A549 (cell line): Measurements from ENCODE around the gene TSR3. TPM values are rescaled to one million over a fixed set of nuclear protein-coding genes. Genes with fewer than 3 reads are reported as not detected.
A peak's percentile ranks its signal among the peaks of the same experiment; 100 is the strongest.

Experiments
- ATAC-seq, 2 experiments: fragments of 200-7000 bp in 1 of 2; fragments of >200 bp in 1 of 2; cut with Nextera tagmentation in 1 of 2; cut with Tn5 transposase in 1 of 2; 3 replicates each; pipeline versions ENCODE4 v1.8.0 to v1.9.1; 2018 to 2020; ENCODE audit warnings: mild to moderate bottlenecking in 1 of 2, moderate library complexity in 1 of 2
- CTCF ChIA-PET: fragments of 300-600 bp; sonication (Branson Sonifier 250); formaldehyde crosslinking; extraction: SDS; loops from one replicate; lab custom pipeline; 2021; ENCODE audit warnings: antibody characterized with exemption, inconsistent platforms; lab: Yijun Ruan, JAX
- POLR2A ChIA-PET: fragments of 350-600 bp; formaldehyde crosslinking; extraction: SDS; loops from one replicate; lab custom pipeline; 2021; ENCODE audit warnings: antibody characterized with exemption, inconsistent platforms; lab: Yijun Ruan, JAX
- DNase-seq, 2 experiments: peaks; one replicate each; pipeline versions ENCODE4 v3.0.0 to v3.0.0-alpha.2; 2011 to 2016; ENCODE audit warnings: low read depth in 1 of 2, low spot score in 1 of 2
- FAIRE-seq: peaks from 2 replicates; lab custom pipeline; 2011; peaks lifted over from hg19 to GRCh38; lab: Jason Lieb, UNC
- H3K27ac ChIP-seq, 2 experiments: fragments of >200 bp; sonication (Bioruptor Twin); formaldehyde crosslinking; 3 replicates each; pipeline ENCODE4 v1.5.1; 2016 to 2017
- H3K4me1 ChIP-seq: fragments of >200 bp; sonication (Bioruptor Twin); formaldehyde crosslinking; 3 replicates; pipeline ENCODE4 v1.6.1; 2016
- H3K4me2 ChIP-seq: fragments of >200 bp; sonication (Bioruptor Twin); formaldehyde crosslinking; 3 replicates; pipeline ENCODE4 v1.6.1; 2016
- H3K4me3 ChIP-seq: fragments of >200 bp; sonication (Bioruptor Twin); formaldehyde crosslinking; 3 replicates; pipeline ENCODE4 v1.5.1; 2016
- H3K9me3 ChIP-seq: fragments of >200 bp; sonication (Bioruptor Twin); formaldehyde crosslinking; 3 replicates; pipeline ENCODE4 v1.6.1; 2016
- CBX8 ChIP-seq: fragments of 200-600 bp; sonication (generic); IDR thresholded peaks from 2 replicates; pipeline ENCODE4 v1.6.1; 2016
- ESRRA ChIP-seq: fragments of 150-350 bp; IDR thresholded peaks from 2 replicates; pipeline ENCODE4 v1.6.1; 2014; ENCODE audit warnings: mild to moderate bottlenecking, low read length, borderline replicate concordance
- FOSB ChIP-seq: fragments of 250-450 bp; sonication (Bioruptor Pico); IDR thresholded peaks from 2 replicates; pipeline ENCODE4 v1.5.0; 2020; ENCODE audit warnings: mild to moderate bottlenecking, moderate library complexity
- FOSL2 ChIP-seq, 2 experiments: fragments of 450-650 bp in 1 of 2; fragments of >200 bp in 1 of 2; sonication (Bioruptor Twin) in 1 of 2; formaldehyde crosslinking; IDR thresholded peaks; 2 replicates each; pipeline versions ENCODE4 v1.5.0 to v1.6.1; 2016 to 2020; ENCODE audit warnings: mild to moderate bottlenecking in 1 of 2, moderate library complexity in 1 of 2
- HDAC2 ChIP-seq: fragments of 200-600 bp; sonication (generic); IDR thresholded peaks from 2 replicates; pipeline ENCODE4 v1.6.1; 2016
- HOXA7 ChIP-seq: fragments of 250-450 bp; sonication (Bioruptor Pico); IDR thresholded peaks from 2 replicates; pipeline ENCODE4 v1.5.0; 2020; ENCODE audit warnings: mild to moderate bottlenecking, moderate library complexity
- JUN ChIP-seq, 2 experiments: fragments of >200 bp; sonication (Bioruptor Twin); formaldehyde crosslinking; IDR thresholded peaks; 2 replicates in 1 of 2; 3 replicates in 1 of 2; pipeline ENCODE4 v1.6.1; 2016 to 2017
- KDM1A ChIP-seq: fragments of 200-600 bp; sonication (generic); IDR thresholded peaks from 2 replicates; pipeline ENCODE4 v1.6.1; 2016; ENCODE audit warnings: low read depth, mild to moderate bottlenecking
- POLR2A ChIP-seq: IDR thresholded peaks from 2 replicates; pipeline ENCODE4 v1.6.1; 2012; ENCODE audit warnings: mild to moderate bottlenecking, low read length
- SMC3 ChIP-seq: fragments of >200 bp; sonication (Bioruptor Twin); formaldehyde crosslinking; IDR thresholded peaks from 3 replicates; pipeline ENCODE4 v1.6.1; 2018; ENCODE audit warnings: inconsistent platforms
- TP53 ChIP-seq: fragments of 250-450 bp; sonication (Bioruptor Pico); IDR thresholded peaks from 2 replicates; pipeline ENCODE4 v1.5.0; 2021; ENCODE audit warnings: mild to moderate bottlenecking, moderate library complexity
- WGBS: methylation state at CpG from one replicate; pipeline ENCODE4 v1.1.6; 2017; ENCODE audit errors: missing lambda C conversion rate; 5-methylcytosine and 5-hydroxymethylcytosine counted together
- polyA plus RNA-seq, 4 experiments: library from polyadenylated mRNA; depleted of rRNA in 3 of 4; stranded (reverse); fragments of >200 nt; fragmentation: RNase III in 1 of 4; extraction: RNeasy Plus Mini Kit Qiagen cat#74134 plus additional on column Dnase treatment in 1 of 4; gene quantifications; 2 replicates in 3 of 4; 3 replicates in 1 of 4; pipeline ENCODE4 v1.2.3, GENCODE V29; 2011 to 2017
- TF ChIP-seq, protein P1 (sequence below): fragments of 200-600 bp; sonication (generic); IDR thresholded peaks from 2 replicates; pipeline ENCODE4 v1.6.1; 2016; ENCODE audit warnings: antibody characterized with exemption, mild to moderate bottlenecking, moderate library complexity
- TF ChIP-seq, protein P2 (sequence below): IDR thresholded peaks from 2 replicates; pipeline ENCODE4 v1.6.1; 2012
- TF ChIP-seq, protein P3 (sequence below): fragments of 150-350 bp; IDR thresholded peaks from 2 replicates; pipeline ENCODE4 v1.6.1; 2014; ENCODE audit warnings: low read depth, mild to moderate bottlenecking, low read length
- TF ChIP-seq, protein P4 (sequence below): fragments of 250-450 bp; sonication (Bioruptor Pico); IDR thresholded peaks from 2 replicates; pipeline ENCODE4 v1.5.0; 2021; ENCODE audit warnings: mild to moderate bottlenecking, moderate library complexity, borderline replicate concordance
- TF ChIP-seq, protein P5 (sequence below): fragments of 250-450 bp; sonication (Bioruptor Pico); IDR thresholded peaks from 2 replicates; pipeline ENCODE4 v1.5.0; 2020; ENCODE audit warnings: low read depth, mild to moderate bottlenecking, moderate library complexity
- TF ChIP-seq, protein P6 (sequence below): IDR thresholded peaks from 2 replicates; pipeline ENCODE4 v1.6.1; 2012
- TF ChIP-seq, protein P7 (sequence below): fragments of >200 bp; sonication (Bioruptor Twin); formaldehyde crosslinking; IDR thresholded peaks from 3 replicates; pipeline ENCODE4 v1.6.1; 2016

The TSR3 gene
- polyA plus RNA-seq, 2 of the 4 experiments (the other 2 are of a cell fraction), result 32.6 to 52.3 TPM

DNA sequence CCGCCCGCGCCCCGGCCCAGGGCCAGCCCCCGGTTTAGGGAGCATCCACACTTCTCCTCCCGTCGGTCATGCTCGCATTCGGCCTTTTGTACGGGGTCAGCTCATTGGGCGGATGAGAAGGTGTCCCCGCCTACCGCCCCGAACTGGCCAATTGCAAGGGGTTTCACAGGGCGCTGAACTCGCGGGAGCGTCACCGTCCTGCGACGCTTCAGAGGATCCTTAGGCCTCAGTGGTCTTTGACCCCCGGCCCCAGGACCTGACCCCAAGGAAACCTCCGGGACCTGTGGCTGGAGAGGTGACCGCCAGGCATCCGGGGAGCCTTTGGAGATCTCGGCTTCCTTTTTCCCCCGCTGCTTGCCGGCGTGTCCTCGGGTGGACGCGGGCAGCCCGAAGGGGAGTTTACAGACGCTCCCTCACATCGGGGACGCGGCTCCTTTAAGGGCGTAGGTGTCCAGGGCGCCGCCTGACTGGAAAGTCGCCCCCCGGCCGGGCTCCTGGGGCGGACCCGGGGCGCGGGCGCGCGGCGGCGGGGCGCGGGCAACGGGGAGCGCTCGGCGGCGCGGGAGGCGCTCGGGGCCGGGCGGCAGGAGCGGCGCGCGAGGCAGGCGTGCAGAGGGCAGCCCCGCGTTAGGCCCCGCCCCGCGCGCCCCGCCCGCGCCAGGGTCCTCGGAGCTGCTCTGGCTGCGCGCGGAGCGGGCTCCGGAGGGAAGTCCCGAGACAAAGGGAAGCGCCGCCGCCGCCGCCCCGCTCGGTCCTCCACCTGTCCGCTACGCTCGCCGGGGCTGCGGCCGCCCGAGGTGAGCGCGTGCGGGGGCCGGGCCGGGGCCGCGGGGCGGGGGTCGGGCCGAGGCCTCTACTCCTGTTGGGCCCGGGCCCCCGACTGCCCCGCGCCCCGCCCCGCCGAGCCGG, 42.4 kb downstream of the TSR3 start, which contains the start of gene UBE2I (continued):
- TF ChIP-seq, protein P1, sequence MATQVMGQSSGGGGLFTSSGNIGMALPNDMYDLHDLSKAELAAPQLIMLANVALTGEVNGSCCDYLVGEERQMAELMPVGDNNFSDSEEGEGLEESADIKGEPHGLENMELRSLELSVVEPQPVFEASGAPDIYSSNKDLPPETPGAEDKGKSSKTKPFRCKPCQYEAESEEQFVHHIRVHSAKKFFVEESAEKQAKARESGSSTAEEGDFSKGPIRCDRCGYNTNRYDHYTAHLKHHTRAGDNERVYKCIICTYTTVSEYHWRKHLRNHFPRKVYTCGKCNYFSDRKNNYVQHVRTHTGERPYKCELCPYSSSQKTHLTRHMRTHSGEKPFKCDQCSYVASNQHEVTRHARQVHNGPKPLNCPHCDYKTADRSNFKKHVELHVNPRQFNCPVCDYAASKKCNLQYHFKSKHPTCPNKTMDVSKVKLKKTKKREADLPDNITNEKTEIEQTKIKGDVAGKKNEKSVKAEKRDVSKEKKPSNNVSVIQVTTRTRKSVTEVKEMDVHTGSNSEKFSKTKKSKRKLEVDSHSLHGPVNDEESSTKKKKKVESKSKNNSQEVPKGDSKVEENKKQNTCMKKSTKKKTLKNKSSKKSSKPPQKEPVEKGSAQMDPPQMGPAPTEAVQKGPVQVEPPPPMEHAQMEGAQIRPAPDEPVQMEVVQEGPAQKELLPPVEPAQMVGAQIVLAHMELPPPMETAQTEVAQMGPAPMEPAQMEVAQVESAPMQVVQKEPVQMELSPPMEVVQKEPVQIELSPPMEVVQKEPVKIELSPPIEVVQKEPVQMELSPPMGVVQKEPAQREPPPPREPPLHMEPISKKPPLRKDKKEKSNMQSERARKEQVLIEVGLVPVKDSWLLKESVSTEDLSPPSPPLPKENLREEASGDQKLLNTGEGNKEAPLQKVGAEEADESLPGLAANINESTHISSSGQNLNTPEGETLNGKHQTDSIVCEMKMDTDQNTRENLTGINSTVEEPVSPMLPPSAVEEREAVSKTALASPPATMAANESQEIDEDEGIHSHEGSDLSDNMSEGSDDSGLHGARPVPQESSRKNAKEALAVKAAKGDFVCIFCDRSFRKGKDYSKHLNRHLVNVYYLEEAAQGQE, result peak; percentile 48; the same call in 1 of the 2 replicates
- no peak for TF ChIP-seq HDAC2
- TF ChIP-seq, protein P2, sequence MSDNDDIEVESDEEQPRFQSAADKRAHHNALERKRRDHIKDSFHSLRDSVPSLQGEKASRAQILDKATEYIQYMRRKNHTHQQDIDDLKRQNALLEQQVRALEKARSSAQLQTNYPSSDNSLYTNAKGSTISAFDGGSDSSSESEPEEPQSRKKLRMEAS, result peak; percentile 79
- no peak for TF ChIP-seq CBX8
- TF ChIP-seq, protein P3, sequence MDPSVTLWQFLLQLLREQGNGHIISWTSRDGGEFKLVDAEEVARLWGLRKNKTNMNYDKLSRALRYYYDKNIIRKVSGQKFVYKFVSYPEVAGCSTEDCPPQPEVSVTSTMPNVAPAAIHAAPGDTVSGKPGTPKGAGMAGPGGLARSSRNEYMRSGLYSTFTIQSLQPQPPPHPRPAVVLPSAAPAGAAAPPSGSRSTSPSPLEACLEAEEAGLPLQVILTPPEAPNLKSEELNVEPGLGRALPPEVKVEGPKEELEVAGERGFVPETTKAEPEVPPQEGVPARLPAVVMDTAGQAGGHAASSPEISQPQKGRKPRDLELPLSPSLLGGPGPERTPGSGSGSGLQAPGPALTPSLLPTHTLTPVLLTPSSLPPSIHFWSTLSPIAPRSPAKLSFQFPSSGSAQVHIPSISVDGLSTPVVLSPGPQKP, result no peak
- TF ChIP-seq FOSL2 (IDR thresholded peaks at IDR 0.05), result 0 out of 2 replicates have a peak, but pooled peaks have one; percentile 4
- TF ChIP-seq FOSL2 (CRISPR knock-in tag; IDR thresholded peaks at IDR 0.05), result peak; percentile 18; the same call in 1 of the 2 replicates
- TF ChIP-seq, protein P4, sequence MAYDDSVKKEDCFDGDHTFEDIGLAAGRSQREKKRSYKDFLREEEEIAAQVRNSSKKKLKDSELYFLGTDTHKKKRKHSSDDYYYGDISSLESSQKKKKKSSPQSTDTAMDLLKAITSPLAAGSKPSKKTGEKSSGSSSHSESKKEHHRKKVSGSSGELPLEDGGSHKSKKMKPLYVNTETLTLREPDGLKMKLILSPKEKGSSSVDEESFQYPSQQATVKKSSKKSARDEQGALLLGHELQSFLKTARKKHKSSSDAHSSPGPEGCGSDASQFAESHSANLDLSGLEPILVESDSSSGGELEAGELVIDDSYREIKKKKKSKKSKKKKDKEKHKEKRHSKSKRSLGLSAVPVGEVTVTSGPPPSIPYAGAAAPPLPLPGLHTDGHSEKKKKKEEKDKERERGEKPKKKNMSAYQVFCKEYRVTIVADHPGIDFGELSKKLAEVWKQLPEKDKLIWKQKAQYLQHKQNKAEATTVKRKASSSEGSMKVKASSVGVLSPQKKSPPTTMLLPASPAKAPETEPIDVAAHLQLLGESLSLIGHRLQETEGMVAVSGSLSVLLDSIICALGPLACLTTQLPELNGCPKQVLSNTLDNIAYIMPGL, result peak; percentile 52; the same call in 1 of the 2 replicates

DNA sequence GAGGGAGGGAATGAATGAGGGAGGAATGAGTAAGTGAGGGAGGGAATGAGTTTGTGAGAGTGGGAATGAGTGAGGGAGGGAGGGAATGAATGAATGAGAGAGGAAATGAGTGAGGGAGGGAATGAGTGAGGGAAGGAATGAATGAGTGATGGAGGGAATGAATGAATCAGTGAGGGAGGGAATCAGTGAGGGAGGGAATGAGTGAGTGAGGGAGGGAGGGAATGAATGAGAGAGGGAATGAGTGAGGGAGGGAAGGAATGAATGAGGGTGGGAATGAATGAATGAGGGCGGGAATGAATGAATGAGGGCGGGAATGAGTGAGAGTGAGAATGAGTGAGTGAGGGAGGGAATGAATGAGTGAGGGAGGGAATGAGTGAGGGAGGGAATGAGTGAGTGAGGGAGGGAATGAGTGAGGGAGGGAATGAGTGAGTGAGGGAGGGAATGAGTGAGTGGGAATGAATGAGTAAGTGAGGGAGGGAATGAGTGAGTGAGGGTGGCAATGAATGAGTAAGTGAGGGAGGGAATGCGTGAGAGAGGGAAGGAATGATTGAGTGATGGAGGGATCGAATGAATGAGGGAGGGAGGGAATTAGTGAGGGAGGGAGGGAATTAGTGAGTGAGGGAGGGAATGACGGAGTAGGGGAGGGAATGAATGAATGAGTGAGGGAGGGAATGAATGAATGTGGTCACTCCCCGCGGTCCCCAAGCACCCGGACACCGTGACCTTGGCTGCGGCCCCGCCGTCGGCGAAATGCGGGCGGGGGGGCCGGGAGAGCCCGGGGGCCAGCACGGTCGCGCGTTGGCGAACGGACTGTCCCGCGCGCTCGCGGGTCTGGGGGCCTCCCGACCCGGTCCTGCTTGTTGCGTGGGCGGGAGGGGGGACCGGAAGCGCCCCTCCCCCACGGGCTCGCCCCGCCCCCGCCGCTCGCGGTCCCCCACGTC, 43.4 kb downstream of the TSR3 start:
- peak; percentile 4 to 53; a peak in 5 of 6 replicates for ATAC-seq
- H3K4me2 ChIP-seq, result peak overlapping the region; percentile 72
- H3K9me3 ChIP-seq, result no peaks in the 10 kb centered on the region
- WGBS, result 8% methylated on average over 18 of the region's 43 CpGs
- peak overlapping the region; percentile 80 for H3K4me3 ChIP-seq
- DNase-seq, result peak; percentile 53 to 90
- no peak for FAIRE-seq
- POLR2A ChIA-PET, result interaction anchor here (1.0 to 1.8 kb wide), 5 partner anchors 11 to 112 kb away, joined by 3 to 9 read pairs (median 7); partner anchors contain the start of gene UQCC4
- H3K27ac ChIP-seq, result peak overlapping the region; percentile 97 to 98
- CTCF ChIA-PET, result interaction anchor here (1.8 kb wide), 1 partner anchor 55 kb away, joined by 4 read pairs; no protein-coding TSS in a partner anchor
- H3K4me1 ChIP-seq, result peaks cover 23% of the 10 kb centered on the region
- TF ChIP-seq TP53 (CRISPR knock-in tag) (no peak), JUN (IDR thresholded peaks at IDR 0.05) (peak in 1 of 2 experiments; percentile 14; a peak in 1 of 5 replicates), HDAC2 (peak; percentile 30; the same call in 1 of the 2 replicates), FOSB (CRISPR knock-in tag) (no peak), KDM1A (peak; percentile 87; the same call in 1 of the 2 replicates), HOXA7 (CRISPR knock-in tag) (no peak), ESRRA (peak; percentile 82), SMC3 (0 out of 3 replicates have a peak, but pooled peaks have one; percentile 8), POLR2A (peak; percentile 46)
- TF ChIP-seq, protein P5, sequence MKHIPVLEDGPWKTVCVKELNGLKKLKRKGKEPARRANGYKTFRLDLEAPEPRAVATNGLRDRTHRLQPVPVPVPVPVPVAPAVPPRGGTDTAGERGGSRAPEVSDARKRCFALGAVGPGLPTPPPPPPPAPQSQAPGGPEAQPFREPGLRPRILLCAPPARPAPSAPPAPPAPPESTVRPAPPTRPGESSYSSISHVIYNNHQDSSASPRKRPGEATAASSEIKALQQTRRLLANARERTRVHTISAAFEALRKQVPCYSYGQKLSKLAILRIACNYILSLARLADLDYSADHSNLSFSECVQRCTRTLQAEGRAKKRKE (CRISPR knock-in tag), result no peak
- TF ChIP-seq, protein P6, sequence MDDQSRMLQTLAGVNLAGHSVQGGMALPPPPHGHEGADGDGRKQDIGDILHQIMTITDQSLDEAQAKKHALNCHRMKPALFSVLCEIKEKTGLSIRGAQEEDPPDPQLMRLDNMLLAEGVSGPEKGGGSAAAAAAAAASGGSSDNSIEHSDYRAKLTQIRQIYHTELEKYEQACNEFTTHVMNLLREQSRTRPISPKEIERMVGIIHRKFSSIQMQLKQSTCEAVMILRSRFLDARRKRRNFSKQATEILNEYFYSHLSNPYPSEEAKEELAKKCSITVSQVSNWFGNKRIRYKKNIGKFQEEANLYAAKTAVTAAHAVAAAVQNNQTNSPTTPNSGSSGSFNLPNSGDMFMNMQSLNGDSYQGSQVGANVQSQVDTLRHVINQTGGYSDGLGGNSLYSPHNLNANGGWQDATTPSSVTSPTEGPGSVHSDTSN, result no peak
- TF ChIP-seq, protein P7, sequence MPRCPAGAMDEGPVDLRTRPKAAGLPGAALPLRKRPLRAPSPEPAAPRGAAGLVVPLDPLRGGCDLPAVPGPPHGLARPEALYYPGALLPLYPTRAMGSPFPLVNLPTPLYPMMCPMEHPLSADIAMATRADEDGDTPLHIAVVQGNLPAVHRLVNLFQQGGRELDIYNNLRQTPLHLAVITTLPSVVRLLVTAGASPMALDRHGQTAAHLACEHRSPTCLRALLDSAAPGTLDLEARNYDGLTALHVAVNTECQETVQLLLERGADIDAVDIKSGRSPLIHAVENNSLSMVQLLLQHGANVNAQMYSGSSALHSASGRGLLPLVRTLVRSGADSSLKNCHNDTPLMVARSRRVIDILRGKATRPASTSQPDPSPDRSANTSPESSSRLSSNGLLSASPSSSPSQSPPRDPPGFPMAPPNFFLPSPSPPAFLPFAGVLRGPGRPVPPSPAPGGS, result peak; percentile 50; the same call in 1 of the 3 replicates
